ENCODE data around the gene ZNF593OS.
A peak's percentile ranks its signal among the peaks of the same experiment; 100 is the strongest.

The ZNF593OS gene

DNA sequence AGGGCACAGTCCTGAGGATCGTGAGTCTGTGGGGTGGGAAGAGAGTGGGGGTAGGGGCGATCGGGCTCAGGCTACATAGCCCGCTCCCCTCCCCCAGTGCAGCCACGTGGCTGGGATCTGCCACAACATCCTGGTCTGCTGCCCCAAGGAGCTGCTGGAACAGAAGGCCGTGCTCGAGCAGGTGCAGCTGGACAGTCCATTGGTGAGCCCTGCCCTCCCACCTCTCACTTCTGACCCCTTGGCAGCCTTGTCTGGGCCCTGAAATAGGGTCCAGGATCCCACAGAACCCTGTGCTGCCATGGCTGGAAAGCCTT, 10.7 kb upstream of the ZNF593OS start:
- DNase-seq: no peak

DNA sequence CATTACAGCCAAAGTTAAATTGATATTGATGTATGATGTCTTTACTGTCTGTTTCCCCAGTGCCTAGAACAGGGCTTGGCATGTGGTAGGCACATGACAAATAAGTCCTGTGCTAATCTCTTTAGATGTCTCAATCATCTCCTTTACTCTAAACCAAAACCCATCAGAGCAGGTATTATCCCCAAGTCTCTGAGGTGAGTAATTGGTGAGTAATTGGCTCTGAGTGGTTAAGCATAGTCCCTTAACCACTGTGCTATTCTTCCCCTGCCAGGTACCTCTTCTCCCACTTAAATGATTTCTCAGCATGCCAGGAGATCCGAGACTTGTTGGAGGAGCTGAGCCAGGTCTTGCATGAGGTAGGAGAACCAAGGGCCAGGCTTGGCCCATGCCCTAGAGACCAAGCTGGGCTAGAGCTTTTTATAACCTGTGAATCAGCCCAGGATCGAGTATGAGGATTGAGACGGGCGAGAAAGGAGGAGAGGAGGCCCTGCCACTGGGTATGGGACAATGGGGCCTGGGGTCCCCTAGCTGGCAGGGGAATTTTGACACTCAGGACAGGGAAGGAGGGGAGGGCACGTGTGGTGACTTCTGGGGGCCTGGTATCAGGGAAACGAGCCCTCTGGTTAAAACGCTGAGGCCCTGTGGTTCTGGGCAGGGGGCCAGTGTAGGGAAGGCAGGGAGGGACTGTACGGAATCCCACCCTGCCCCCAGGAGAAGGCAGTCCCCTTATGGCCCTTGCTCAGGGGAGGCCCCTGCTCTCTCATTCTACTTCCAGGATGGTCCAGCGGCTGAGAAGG, 10.2 kb upstream of the ZNF593OS start:
- no peak for DNase-seq

DNA sequence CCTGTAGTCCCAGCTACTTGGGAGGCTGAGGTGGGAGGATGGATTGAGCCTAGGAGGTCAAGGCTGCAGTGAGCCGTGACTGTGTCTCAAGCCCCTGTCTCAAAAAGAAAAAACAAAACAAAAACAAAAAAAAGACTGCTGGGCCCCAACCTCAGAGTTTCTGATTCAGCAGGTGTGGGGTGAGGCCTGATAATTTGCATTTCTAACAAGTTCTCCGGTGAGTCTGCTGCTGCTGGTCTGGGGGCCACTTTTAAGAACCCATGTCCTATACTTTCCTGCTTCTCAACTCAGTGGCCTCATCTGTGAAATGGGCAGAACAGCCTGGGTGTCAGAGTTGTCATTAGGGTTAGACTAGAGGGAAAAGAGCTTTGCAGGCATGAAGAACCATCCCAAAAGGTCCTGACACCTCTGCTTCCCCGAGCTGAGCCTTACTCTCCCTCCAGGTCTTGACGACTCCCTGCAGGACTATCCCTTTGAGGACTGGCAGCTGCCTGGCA, 8.4 kb upstream of the ZNF593OS start:
- DNase-seq: no peak

DNA sequence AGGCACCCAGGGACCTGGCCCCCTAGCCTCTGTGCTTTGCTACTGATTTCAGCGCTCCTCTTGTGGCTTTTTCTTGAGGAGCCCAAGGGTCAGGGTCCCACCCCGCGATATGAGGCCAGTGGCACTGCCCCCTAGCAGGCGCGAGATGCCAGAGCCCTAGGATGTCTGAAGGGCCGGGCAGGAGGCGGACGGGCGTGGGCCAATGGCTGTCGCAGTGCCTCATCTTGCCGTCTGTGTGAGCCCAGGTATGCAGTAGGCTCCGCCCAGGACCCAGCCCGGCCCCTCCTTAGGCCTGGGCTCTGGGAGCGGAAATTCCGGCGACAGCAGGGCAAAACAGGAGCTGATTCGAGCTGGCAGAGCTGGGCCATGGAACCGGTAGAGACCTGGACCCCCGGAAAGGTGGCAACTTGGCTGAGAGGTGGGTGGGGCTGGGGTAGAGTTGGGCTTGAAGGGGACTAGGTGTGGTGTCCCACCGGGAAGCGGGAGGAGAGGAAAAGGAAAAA, 5.6 kb upstream of the ZNF593OS start, which contains the start of gene CNKSR1:
Gene CNKSR1, plus strand, starts transcription at position 310 of the 503 bp plus-strand sequence. Its CDS starts 57 bp downstream, at position 367.
- no peak for DNase-seq

DNA sequence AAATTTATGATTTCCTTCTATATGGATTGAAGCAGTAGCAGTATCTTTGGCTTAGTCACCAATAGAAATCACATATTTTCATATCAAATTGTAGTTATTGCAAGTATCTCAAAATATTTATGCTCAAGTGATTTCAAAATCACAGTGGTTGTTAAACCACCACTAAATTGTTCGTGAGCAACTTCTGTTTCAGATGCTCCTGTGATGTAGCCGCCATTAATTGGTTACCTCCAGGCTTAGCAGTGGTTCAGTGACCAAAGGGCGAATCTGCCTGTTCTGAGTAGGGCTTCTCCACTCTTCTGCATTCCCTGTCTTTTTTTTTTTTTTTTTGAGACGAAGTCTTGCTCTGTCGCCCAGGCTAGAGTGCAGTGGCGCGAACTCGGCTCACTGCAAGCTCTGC, 3.7 kb upstream of the ZNF593OS start:
- no peak for DNase-seq

- DNase-seq: no peak
Observed at GRCh38 chr1:26170472-26170821, 1.2 kb downstream of the ZNF593OS start.

DNA sequence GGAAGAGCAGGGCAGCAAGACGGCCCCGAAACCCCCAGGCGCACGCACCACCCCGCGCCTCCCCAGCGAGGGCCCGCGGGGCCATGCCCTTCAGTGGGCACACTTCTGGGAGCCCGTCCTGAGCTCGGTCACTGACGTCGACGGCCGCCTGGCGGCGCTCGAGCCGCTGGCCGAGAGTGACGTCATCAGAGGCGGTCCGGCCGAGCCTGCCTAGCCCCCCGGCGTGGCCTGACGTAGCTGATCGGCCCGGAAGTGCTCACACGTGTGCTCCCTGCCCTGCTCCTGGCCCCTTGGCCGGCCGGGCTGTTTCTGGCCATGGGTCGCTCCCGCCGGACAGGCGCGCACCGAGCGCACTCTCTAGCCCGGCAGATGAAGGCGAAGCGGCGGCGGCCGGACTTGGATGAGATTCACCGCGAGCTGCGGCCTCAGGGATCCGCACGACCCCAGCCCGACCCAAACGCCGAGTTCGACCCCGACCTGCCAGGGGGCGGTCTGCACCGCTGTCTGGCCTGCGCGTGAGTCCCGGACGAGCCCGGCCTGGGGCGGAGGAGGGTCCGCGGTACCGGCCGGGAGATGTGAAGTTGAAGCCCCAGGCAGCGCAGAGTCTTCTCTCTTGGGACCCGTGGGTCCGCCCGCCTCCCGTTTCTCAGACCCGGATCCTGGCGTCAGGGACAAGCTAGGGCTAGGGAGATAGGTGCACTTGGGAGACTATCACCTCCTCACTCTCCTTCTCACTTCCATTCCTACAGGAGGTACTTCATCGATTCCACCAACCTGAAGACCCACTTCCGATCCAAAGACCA, 1.8 kb downstream of the ZNF593OS start, which contains the start of gene ZNF593:
Gene ZNF593, plus strand, starts transcription at position 240 of the 803 bp plus-strand sequence. Its CDS starts 76 bp downstream, at position 316.
- DNase-seq: peak; percentile 53

- no peak for DNase-seq
Observed at GRCh38 chr1:26169198-26169554, 2.5 kb downstream of the ZNF593OS start.

DNA sequence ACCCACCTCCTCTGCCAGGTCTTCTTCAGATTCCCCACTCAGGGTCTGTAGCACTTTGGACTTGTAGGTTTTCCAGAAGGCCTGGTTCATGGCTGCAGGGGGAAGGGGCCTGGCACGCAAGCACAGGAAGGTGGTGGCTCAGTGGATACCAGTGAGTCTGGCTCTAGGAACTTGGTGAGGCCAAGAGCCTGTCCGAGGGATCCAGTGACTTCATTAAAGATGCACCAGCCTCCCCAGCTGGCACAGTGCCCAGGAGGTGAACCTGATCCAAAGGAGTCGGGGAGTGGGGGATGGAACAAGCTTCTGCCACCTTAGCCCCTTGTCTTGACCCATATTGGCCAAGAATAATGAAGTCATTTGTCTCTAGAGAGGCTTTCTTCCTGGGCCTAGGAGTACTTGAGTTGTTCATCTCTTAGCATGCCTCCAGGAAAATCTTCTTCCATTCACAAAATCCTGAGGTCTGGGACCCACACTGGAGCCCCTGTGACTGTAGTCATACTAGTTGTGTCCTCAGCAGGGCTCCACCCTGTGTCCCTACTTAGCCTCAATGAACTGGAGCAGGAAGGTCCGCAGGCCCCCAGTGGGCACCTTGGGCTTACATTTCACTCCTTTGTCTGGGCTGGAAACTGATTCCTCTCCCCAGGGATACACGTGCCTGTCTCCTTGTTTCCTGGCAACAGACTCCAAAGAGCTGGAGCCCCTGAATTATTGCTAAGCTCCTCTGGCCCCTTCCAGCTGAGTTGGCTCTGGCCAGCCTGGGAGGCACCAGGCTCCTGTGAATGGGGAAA, 3.0 kb downstream of the ZNF593OS start, which contains the start of gene C1orf232:
Gene C1orf232, minus strand, starts transcription at position 554 of the 788 bp plus-strand sequence. Its CDS starts 464 bp downstream, at position 90.
- peak; percentile 31 for DNase-seq

- no peak for DNase-seq
Observed at GRCh38 chr1:26166719-26167281, 4.8 kb downstream of the ZNF593OS start.

DNA sequence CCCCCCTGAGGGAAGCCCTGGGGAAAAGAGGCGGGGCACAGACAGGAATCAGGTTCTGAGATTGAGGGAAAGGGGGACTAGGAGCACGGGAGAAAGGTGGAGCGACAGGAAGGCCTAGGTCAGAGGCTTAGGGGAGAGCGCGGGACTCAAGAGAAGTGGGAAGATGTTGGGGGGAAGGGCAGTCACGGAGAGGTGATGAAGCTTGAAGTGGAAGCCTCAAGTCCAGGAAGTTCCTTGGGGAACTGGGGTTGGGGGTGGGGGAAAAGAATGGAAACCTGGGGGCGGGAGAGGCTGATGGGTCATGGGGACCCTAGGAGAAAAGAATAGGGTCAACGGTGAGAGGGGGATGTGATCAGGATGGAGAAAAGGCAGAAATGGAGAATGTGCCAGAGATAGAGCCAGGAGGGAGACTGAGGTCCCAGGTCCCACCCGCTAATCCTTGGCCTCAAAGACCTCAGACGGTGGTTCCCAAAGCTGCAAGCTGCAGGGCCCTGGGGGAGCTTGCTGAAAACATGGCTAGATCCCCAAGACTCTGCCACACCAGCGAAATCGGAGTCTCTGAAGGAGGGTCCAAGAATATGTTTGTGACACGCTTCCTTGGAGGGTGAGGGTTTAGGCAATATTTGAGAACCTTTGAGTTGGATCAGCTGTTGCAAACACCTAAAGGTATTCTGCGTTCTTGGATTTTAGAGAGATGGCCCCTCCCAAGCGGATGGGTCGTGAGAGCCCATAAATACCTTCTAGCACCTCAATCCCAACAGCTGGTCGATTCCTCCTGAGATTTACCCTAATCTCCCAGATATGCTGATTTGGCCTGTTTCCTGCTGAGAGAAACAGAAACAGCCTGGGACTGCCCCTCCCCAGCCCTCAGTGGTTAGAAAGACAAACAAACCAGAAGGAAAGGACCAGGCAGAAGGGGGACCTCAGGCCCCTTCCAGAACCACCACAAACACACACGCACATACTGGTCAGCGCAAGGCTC, 6.5 kb downstream of the ZNF593OS start:
- no peak for DNase-seq

- no peak for DNase-seq
Observed at GRCh38 chr1:26164036-26164860, 7.4 kb downstream of the ZNF593OS start.

DNA sequence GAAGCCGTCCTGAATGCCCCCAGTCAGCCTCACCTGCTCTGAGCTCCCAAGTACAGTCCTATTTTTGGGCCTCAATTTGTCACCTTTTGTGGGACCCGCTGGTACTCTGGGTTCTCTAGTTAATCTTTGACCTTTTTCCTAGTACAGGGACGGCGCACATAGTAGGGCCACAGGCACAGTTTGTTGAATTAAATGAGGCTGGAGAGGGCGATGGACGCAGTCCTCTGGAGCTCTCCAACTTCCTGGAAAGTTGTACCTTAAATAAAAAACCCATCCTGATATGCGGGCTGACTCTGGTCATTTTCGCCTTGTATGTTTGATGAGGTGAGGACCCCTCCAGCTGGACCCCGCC, 8.0 kb downstream of the ZNF593OS start:
- DNase-seq: no peak

DNA sequence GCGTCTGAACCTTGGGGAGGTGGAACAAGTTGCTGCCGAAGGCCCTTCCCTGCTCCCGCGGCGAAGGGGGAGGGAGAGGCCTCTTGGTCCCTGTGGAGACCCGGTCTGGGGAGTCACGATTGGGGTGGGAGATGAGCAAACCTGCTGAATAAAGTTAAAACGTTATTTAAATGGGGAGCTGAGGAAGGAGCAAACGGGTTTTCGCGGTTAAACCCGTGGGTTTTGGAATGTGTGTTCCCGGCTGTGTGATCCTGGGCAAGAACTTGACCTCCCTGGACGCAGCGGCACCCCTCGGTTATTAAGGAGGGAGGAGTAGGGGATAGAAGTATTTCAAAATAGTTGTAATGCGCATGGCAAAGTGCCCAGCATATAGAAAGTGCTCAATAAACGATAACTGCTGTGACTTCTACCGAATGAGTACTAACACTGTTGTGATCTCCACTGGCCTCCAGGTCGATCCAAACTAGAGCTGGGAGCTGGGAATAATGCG, 9.4 kb downstream of the ZNF593OS start:
- no peak for DNase-seq

DNA sequence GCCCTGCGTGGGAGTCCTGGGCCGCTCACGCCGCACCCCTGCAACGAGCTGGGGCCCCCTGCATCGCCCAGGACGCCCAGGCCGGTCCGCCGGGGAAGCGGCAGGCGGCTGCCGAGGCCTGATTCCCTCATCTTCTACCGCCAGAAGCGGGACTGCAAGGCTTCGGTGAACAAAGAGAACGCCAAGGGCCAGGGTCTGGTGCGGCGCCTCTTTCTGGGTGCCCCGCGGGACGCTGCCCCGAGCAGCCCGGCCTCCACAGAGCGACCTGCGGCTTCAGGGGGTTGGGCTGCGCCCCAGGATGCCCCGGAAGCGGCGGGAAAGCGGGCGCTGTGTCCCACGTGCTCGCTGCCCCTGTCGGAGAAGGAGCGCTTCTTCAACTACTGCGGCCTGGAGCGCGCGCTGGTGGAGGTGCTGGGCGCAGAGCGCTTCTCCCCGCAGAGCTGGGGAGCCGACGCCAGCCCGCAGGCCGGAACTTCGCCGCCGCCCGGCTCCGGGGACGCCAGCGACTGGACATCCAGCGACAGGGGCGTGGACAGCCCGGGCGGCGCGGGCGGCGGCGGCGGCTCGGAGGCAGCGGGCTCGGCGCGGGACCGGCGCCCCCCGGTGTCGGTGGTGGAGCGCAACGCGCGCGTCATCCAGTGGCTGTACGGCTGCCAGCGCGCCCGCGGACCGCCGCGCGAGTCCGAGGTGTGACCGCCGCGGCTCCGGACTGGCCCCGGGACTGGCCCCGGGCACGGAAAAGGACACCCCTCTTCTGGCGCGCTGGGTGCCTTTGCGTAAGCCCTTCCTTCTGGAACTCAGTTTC, 10.0 kb downstream of the ZNF593OS start:
- no peak for DNase-seq

GRCh38 chr1:26160527-26161414, 10.9 kb downstream of the ZNF593OS start:
- DNase-seq: no peak

DNA sequence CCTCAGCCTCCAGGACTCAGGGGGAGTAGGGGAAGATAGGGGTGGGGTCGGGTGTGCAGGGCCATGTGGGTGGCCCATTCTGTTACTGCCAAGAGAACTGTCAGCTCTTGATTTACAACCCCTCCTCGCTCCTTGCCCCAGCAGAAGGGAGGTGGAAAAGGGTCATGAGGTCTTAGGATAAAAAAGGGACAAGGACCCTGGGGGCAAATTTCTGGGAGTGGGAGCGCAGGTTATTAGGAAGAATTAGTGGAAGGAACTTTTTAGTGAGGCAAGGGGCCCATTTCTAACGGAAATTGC, 11.9 kb downstream of the ZNF593OS start:
- DNase-seq: no peak

- DNase-seq: no peak
Observed at GRCh38 chr1:26158908-26159742, 12.5 kb downstream of the ZNF593OS start, which contains the start of gene FAM110D. Gene FAM110D (plus strand): TSS chr1:26159079. CDS start chr1:26161292, 2,213 bp downstream.
